Panc1 (cell line): ENCODE data around the gene CCDC57.

Source experiments
- CTCF ChIP-seq: fragments of 450-650 bp; IDR thresholded peaks from 2 replicates; pipeline ENCODE4 v1.5.1; 2017; ENCODE audit warnings: mild to moderate bottlenecking
- POLR2AphosphoS5 ChIP-seq: IDR thresholded peaks from 2 replicates; pipeline ENCODE4 v1.6.1; 2012; ENCODE audit warnings: mild to moderate bottlenecking, low read depth, low read length, moderate library complexity
- REST ChIP-seq, 2 experiments: IDR thresholded peaks; 2 replicates each; pipeline ENCODE4 v1.6.1; 2011 to 2012; ENCODE audit warnings: low read depth in 2 of 2, control low read depth in 1 of 2, low read length in 1 of 2, mild to moderate bottlenecking in 1 of 2, moderate library complexity in 1 of 2; ENCODE audit not compliant: insufficient read depth in 1 of 2
- SIN3A ChIP-seq: IDR thresholded peaks from 2 replicates; pipeline ENCODE4 v1.6.1; 2012; ENCODE audit warnings: low read depth, mild to moderate bottlenecking, low read length, moderate library complexity, borderline replicate concordance; ENCODE audit not compliant: insufficient read depth
- TCF7L2 ChIP-seq: IDR thresholded peaks from 2 replicates; pipeline ENCODE4 v1.6.1; 2011; ENCODE audit warnings: mild to moderate bottlenecking, low read depth, low read length, inconsistent platforms

- no peak for TF ChIP-seq CTCF
- no peak for TF ChIP-seq POLR2AphosphoS5
- no peak for TF ChIP-seq SIN3A
- no peak for TF ChIP-seq REST (IDR thresholded peaks at IDR 0.05; ENCODE audit: insufficient read depth in 1 of 2, low read depth in 2 of 2, low read length in 1 of 2)
- no peak for TF ChIP-seq TCF7L2
Observed at GRCh38 chr17:82053556-82054263, 158.9 kb downstream of the CCDC57 start.
